IPS DF 4.7 (cell line): Measurements from ENCODE around the gene CEPT1.
"Not testable (repeated sequence)": the region's sequence is repeated elsewhere in the genome, so short reads cannot be mapped to it uniquely, and the experiment has no call there.

Experiments used
- DNase-seq: peaks from one replicate; pipeline ENCODE4 v3.0.0-alpha.2; 2013; ENCODE audit warnings: low spot score; ENCODE audit errors: extremely low read depth

CEPT1 gene

DNA sequence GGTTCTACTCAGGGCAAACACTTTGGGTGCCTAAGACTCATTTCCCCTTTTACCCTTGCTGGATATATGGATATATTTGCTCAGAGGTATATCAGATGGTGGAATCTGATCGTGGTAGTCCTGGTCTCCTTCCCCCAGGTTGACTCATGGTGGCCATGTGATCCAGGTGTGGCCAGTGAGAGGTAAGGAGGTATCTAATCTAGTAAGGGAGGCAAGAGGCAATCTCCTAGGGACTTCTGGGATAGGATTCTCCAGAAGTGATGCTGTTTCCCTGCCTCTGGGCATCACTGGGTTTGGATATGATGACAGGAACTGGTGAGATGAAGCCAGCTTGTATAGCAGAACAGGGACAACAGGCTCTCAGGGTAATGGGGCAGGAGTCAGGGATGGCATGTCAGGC is 68.9 kb downstream of the CEPT1 start:
- DNase-seq = no peak

DNA sequence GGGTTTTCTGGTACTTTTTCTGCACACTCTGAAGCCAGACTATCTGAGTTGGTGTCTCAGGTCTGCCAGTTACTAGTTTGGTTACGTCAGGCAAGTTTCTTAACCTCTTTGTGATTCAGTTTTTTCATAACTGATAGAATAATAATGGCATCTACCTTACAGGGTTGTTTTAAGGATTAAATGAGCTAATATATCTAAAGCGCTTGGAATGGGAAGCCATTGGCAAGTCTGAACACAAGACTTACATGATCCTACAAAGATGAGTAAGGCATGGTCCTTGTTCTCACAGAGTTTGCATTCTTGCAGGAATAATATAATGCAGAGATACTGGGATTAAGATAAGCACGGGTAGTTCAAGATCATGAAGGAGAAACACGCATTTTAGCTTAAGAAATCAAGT is 69.6 kb downstream of the CEPT1 start:
- DNase-seq = no peak

DNA sequence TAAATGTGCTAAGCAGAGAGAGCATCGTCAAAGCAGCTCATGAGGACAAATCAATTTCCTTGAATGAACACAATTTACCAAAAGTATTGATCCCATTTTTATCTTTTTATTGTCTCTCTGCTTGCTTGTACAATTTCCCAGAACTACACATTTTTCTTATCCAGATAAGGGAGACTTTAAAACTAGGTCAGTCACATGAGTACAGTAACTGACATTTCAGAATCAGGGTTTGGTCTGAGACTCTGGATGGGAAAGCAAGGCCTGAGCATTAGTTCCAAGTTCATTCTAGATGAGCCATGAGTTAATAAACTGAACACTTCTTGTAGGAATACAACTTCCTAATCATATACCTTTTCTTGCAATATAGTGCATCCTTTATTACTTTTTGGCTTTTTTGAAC is 71.9 kb downstream of the CEPT1 start:
- no peak for DNase-seq

DNA sequence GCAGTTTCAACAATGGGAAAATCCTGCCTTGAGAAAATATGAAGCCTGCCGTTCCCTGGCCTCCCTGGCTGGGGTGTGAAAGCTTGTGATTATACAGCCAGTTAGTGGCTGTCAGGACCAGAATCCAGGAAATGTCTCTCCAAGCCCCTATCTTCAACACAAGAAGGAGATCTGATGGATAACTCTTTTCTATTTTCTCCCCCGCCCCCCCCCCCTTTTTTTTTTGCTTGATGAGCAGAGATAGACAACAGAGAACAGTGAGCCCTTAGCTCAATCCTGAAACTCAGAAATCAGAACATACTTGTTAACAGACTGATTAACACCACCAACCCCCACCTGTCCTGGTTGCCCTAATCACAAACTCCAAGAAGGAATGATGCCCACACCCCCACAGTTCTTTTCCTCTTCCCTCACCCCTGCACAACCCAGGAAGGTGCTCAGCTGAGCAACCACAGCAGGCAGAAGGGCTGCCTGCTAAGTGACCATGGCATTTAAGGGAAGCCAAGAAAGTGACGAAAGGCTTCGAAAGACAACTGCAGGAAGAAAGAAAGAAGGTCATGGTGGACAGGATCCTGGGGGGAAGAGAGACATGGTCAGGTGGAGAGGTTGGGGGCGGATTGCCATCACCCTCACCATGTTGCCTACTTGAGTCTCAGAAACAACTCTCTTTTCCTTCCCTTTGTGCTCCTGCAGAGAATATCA is 72.8 kb downstream of the CEPT1 start:
- DNase-seq = no peak

DNA sequence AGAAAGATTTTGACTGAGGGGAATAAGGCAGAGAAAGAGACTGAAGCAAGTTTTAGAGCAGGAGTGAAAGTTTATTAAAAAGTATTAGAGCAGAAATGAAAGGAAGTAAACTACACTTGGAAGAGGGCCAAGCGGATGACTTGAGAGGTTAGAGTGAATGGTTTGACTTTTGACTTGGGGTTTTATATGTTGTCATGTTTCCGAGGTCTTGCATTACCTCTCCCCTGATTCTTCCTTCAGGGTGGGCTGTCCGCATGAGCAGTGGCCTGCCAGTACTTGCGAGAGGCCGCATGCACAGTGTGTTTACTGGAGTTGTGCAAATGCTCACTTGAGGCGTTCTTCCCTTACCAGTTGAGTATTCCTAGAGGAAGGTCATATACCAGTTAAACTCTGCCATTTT is 73.4 kb downstream of the CEPT1 start:
- no peak for DNase-seq

DNA sequence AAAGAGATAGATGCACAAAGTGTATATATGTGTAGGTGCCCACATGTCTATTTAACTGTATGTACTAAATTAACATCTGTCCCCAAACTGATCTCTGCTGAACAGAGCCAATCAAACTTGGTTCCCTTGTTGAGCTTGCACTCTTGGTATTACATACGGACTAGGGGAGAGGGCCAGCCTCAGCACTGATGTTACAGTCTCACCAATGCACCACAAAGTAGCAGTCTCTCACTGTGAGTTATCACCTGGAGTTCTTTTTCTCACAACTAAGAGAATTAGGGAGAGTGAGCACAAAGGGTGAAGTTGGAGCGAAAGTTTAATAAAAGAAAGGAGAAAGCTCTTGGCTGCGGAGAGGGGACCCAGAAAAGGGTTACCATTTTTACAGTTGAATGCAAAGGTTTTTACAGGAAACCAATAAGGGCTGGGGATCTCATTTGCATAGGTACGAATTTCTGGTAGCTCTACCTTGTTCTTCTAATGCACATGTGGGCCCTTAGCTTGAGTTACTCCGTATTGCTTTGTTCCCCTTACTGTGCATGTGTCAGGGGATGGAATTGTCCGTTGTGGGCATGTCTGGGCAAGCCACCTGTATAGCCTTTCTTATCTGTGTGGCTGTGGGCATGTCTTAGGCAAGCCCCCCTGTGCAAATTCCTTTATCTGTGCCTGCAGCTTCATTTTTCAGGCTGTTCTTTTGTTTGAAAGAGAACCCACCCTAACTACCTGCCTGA is 74.2 kb downstream of the CEPT1 start:
- no peak for DNase-seq

DNA sequence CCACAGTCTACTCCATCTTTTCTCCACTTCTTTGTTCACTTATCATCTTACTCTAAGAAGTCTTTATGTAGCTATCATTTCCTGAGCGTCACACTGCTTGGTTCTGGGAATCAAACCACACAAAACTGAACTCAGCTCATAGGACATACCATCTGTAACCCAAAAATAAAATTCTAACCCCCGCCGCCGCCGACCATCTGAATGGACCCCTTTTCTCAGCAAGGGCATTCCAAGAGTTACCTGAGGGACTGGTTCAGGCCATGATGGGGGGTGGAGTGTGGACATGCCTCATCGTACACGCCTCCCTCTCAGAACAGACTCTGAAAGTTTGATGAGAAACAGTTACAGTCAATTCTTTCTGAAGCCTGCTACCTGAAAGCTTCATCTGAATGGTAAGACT is 74.9 kb downstream of the CEPT1 start:
- DNase-seq = no peak

DNA sequence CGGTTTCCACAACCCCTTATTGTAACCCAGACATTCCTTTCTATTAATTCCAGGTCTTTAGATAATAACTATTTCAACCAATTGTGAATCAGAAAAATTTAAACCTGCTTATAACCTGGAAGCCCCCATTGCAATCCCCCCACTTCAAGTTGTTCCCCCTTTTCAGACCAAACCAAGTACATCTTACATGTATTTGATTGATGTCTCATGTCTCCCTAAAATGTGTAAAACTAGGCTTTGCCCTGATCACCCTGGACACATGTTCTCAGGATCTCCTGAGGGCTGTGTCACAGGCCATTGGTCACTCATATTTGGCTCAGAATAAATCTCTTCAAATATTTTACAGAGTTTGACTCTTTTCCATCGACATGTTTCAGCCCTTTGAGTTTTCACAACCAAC is 75.3 kb downstream of the CEPT1 start:
- DNase-seq = not testable (repeated sequence)

DNA sequence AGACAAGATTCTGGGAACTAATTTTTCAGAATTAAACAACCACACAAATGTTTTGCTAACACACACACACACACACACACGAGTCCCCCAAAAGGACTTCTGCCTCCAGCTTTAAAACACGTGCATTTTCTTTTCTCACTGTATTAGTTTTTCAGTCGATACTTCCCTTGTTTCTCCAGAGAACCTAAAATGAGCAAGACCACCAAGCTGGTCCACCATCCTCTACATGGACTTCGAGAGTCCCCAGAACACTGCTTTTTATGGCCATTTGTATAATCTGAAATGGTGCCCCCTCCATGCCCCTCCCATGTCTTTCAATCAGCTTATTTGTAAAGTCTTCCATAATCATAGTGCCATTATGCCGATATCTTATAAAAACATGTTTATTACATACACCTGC is 76.7 kb downstream of the CEPT1 start:
- no peak for DNase-seq

DNA sequence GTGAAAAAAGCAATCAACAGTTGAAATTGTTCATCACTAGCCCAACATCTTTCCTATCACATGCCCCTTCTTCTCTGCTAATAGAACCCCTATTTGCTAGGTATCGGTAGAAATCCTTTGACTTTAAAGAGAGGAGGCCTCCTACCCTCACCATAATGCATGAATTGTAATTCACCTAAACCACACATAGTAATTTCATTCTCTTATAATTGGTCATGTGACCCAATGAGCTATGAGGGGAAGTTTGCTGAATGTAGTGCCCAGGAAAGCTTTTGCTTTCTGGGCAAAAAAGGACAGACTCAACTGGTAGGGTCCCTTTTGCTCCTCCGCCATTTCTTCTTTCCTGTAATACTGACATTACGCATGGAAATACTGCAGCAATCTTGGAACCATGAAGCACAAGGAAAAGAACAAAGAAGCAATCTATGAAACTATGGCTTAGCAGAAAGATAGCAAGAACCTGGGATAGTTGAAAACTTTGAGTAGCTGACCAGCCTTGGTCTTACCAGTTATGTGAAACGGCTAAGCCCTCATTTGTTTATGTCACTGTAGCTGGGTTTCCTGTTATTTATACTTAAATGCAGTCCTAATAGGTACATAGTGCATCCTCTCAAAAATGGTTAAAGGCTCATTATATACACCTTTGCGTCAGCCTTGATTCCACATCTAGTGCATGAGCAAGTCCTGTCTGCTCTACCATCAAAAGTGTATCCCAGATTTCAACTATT is 77.3 kb downstream of the CEPT1 start:
- no peak for DNase-seq

DNA sequence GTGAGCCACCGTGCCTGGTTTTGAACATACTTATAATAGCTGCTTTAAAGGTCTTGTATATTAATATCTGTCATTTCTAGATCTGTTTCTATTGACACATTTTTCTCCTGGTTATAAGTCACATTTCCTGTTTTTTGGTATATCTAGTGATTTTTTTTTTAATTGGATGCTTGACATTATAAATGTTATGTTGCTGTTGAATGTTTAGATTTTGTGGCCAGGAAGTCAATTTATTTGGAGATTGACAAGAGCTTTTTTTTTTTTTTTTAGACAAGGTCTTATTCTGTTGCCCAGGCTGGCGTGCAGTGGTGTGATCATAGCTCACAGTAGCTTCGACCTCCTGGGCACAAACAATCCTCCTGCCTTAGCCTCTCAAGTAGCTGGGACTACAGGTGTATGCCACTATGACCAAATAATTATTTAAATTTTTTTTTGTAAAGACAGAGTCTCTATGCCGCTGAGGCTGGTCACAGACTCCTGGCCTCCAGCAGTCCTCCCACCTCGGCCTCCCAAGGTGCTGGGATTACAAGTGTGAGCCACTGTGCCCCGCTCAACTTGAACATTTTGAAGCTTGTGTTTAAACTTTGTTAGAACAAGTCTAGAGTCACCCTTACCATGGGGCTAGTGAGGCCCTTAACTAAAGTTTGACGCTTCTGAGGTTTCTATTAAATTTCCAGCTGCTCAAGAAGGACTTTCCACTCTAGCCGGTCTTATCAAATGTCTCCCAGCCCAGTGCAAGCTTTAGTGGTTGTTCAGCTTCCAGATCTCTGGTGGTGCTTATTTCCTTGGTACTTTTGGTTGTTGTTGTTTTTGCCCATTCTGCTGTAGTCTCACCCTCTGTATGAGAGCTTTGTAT is 78.9 kb downstream of the CEPT1 start:
- no peak for DNase-seq

DNA sequence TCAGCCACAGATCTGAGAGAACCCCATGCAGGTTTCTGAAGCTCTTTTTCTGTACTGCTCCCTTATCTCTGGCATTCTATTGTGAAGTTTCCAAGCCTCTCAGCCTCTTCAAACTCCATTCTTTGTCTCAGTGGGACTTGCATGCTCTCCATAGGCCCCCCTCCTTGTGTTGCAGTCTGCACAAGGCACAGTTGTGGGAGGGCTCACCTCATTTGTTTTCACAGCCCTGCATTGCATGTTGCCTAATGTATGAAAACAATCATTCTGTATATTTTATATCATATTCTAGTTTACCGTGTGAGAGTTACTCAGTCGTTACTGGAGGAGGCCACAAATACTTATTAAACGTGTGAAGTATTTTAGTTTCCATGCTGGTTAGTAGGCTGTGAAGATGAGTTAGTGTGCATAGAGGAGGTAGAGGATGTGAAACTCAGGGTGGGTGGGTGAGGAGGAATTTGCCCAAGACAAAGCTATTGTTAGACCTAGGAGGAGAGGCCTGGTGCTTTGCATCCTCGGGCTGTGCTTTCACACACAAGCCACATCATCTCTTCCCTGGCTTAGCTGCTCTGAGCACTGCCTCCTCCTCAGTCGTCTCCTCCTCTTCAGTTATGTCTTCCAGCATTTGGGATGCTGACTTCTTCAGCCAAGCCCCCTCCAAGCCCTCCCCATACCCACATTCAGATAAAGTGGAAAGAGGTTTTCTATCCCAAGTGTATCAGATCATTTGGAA is 79.7 kb downstream of the CEPT1 start:
- DNase-seq = no peak

DNA sequence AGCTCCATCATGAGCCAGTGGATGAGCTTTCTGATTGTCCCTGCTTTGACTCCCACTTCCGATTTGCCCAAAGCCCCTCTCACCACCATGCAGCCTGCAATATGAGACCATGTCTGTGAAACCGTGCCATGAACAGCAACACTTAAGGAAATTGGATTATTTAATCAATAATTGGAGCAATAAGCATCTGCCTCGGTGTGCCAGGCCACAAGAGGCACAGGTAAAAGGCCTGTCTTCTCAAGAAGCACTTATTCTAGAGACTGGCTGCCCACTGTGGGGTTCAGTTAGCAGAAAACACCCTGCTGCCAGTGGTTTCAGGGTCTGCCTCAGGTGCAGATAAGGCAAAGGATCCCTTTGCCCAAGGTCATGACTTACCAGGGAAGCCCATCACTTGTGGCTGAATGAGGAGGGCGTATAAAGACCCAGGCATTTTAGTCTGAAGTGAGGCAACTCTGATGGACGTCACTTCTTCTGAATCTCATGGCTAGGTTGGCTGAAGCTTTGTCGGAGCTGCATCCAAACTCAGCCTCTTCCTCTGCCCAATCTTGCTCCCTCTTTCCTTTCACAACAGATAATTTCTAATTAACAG is 80.4 kb downstream of the CEPT1 start:
- DNase-seq = no peak

DNA sequence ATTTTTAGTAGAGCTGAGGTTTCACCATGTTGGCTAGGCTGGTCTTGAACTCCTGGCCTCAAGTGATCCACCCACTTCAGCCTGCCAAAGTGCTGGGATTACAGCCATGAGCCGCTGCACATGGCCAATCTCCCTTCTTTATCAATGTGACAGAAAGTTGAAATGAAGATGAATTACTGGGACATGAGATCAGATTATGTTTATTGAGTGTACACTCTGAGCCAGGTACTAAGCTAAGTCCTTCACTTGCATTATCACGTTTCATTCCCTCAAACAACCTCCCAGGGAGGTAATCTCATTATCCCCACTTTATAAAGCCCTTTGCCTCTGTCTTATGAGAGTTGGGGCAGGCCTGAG is 81.2 kb downstream of the CEPT1 start:
- DNase-seq = no peak

DNA sequence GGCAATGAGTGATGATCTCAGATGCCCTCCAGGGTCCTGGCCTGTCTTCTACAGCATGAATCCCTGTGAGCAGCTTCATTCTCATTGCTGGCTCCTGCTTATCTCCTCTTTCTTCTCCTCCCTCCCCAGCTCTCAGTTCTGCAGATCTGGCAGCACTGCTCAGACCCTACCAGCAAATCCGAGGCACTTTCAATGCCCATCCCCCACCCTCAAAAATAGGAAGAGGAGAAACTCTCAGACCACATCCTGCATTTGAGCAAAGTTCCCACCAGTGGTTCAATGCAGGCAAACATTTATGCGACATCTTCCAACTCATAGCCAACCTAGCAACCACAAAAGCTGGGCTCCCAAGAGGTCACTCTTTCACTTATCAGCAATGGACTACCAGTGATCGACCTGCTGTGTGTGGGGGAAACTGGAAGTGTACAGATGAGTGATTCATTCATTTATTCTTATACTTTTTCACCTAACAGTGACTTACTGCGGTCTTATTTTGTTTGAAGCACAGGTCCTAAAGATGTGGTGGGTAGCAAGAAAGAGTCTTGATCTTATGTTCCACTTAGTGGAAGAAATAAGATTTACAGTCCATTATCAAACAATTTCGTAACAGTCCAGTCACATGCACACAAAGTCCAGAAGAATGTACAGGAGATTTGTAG is 81.7 kb downstream of the CEPT1 start:
- DNase-seq = no peak

DNA sequence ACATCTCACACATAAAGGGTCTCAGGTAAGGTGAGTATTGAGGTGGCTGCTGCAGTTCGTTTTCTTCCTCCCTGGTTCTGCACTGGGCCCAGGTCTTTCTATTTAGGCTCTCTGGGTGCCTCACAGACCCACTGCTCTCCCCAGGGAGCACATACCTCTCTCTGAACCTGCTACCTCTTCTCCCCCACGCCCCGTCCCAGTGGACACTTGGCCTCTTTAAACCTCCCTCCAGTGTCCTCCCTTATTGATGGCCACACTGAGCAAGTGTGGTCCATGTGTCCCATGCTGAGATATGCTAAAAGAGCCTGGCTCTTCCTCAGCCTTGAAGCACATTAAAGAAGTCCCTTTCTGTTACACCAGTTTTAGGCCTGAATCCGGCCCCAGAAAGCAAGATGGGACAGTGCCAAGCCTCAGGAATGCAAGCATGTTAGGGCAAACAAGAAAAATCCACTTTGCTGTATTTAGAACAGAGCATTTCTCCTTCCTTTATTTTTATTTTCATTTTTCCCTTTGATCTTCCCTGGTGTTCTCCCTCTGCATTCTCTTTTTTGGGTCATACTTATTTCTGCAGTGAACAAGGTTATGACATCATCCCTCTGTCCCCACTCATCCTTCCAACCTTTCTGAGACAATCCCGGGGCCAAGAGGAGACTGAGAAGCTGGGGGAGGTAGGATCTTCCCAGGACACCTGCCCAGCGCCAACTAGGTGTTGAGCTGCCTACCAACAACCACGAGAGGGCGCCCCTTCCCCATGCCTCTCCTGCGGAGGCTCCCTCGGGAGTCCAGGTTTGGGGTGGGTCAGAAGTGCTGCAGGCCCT is 82.5 kb downstream of the CEPT1 start:
- DNase-seq = peak; percentile 28

DNA sequence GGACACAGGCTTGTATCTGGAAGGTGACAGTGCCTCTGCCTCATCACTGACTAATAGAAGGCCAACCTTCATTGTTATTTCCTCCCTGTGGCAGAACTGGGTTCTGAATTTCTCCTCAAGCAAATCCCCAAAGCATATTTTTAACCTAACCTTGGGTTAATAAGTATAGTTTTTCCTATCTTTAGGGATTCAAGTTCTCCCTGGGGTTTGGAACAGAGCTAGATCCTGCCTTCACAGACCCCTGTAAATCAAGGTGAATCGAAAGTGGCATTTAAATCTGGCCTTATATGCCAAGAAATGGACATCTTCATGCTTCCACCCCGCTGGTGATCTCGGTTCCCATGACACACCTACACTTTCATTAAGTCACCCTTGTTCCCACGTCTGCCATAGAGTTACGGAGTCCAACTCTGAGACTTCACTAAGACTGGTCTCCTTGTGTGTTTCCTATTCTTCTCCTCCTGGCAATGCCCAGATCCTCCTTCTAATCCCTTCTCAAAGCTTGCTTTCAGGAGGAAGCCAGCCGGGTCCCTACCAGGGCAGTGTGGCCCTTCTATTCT is 83.2 kb downstream of the CEPT1 start:
- DNase-seq = no peak

DNA sequence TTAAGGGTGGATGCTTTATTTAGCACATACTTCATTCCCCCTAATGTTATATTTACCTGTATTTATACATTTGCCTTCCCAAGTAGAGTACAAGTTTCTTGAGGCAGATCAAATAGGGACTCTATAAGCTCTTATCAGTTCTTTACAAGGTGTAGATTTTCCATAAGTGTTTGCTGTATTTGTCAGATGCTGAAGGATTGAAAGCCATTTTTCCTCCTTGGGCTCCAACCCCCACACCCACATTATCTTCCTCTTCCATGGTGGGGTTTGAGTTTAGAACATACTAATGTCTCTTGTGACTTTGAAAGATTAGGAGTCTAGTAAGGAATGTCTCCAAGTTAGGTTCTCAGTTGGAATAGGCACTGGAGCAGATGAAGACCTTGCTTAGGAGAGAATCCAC is 85.1 kb downstream of the CEPT1 start:
- DNase-seq = no peak
